ENCODE results near the gene BCL2. TPM values are rescaled to one million over a fixed set of nuclear protein-coding genes. Genes with fewer than 3 reads are reported as not detected.
A peak's percentile ranks its signal among the peaks of the same experiment; 100 is the strongest.

BCL2 gene
- total RNA-seq, 1 donor from 2014 or later: 18.7 TPM

- H3K4me3 ChIP-seq: no peak overlapping the region
- H3K9me3 ChIP-seq: no peaks in the 10 kb centered on the region
- peak overlapping the region; percentile 93 for H3K27ac ChIP-seq
- intact Hi-C loops (cut with DNase I): no loop called here
- no peaks in the 10 kb centered on the region for H3K36me3 ChIP-seq
- TF ChIP-seq POLR2AphosphoS5 (IDR thresholded peaks at IDR 0.05; ENCODE audit: insufficient read depth in 1 of 2, low read depth in 1 of 2): no peak
- no peak for TF ChIP-seq CTCF (IDR thresholded peaks at IDR 0.05)
- TF ChIP-seq POLR2A (IDR thresholded peaks at IDR 0.05): no peak
- no peaks in the 10 kb centered on the region for H3K27me3 ChIP-seq
- H3K4me1 ChIP-seq: peaks cover 81% of the 10 kb centered on the region
- DNase-seq (ENCODE audit: extremely low spot score in 2 of 2): no peak
Observed at GRCh38 chr18:63161032-63161760, 158.4 kb downstream of the BCL2 start.

GRCh38 chr18:63160172-63160995, 159.2 kb downstream of the BCL2 start:
- DNase-seq (ENCODE audit: extremely low spot score in 2 of 2): no peak
- H3K27ac ChIP-seq: peak overlapping the region; percentile 93
- H3K4me1 ChIP-seq: peaks cover 89% of the 10 kb centered on the region
- no peaks in the 10 kb centered on the region for H3K9me3 ChIP-seq
- no peak overlapping the region for H3K4me3 ChIP-seq
- H3K36me3 ChIP-seq: no peaks in the 10 kb centered on the region
- TF ChIP-seq POLR2AphosphoS5 (IDR thresholded peaks at IDR 0.05; ENCODE audit: insufficient read depth in 1 of 2, low read depth in 1 of 2) (no peak), POLR2A (IDR thresholded peaks at IDR 0.05) (no peak), CTCF (IDR thresholded peaks at IDR 0.05) (no peak)
- H3K27me3 ChIP-seq: no peaks in the 10 kb centered on the region
- intact Hi-C loops (cut with DNase I): no loop called here

- peak overlapping the region; percentile 93 for H3K27ac ChIP-seq
- H3K9me3 ChIP-seq: no peaks in the 10 kb centered on the region
- intact Hi-C loops (cut with DNase I): no loop called here
- H3K4me3 ChIP-seq: no peak overlapping the region
- H3K36me3 ChIP-seq: no peaks in the 10 kb centered on the region
- H3K27me3 ChIP-seq: no peaks in the 10 kb centered on the region
- TF ChIP-seq POLR2AphosphoS5 (IDR thresholded peaks at IDR 0.05; ENCODE audit: insufficient read depth in 1 of 2, low read depth in 1 of 2): no peak
- no peak for TF ChIP-seq POLR2A (IDR thresholded peaks at IDR 0.05)
- no peak for TF ChIP-seq CTCF (IDR thresholded peaks at IDR 0.05)
- peaks cover 93% of the 10 kb centered on the region for H3K4me1 ChIP-seq
- no peak for DNase-seq (ENCODE audit: extremely low spot score in 2 of 2)
Observed at GRCh38 chr18:63159590-63159989, 160.0 kb downstream of the BCL2 start.

- DNase-seq (ENCODE audit: extremely low spot score in 2 of 2): no peak
- Histone ChIP-seq H3K4me3 (no peak overlapping the region), H3K27me3 (no peaks in the 10 kb centered on the region), H3K27ac (peak overlapping the region; percentile 93), H3K36me3 (no peaks in the 10 kb centered on the region), H3K9me3 (no peaks in the 10 kb centered on the region), H3K4me1 (peaks cover 92% of the 10 kb centered on the region)
- intact Hi-C loops (cut with DNase I): no loop called here
- no peak for TF ChIP-seq POLR2A (IDR thresholded peaks at IDR 0.05)
Observed at GRCh38 chr18:63158676-63159291, 160.8 kb downstream of the BCL2 start.

- Histone ChIP-seq H3K4me3 (no peak overlapping the region), H3K36me3 (no peaks in the 10 kb centered on the region), H3K27ac (peak overlapping the region; percentile 93), H3K27me3 (no peaks in the 10 kb centered on the region), H3K4me1 (peaks cover 86% of the 10 kb centered on the region), H3K9me3 (no peaks in the 10 kb centered on the region)
- DNase-seq (ENCODE audit: extremely low spot score in 2 of 2): peak in 1 of 2 donors; percentile 83
- intact Hi-C loops (cut with DNase I): no loop called here
- TF ChIP-seq POLR2AphosphoS5 (IDR thresholded peaks at IDR 0.05; ENCODE audit: insufficient read depth in 1 of 2, low read depth in 1 of 2) (no peak), POLR2A (IDR thresholded peaks at IDR 0.05) (no peak), CTCF (IDR thresholded peaks at IDR 0.05) (no peak)
Observed at GRCh38 chr18:63158012-63158631, 161.4 kb downstream of the BCL2 start.
